Neural progenitor cell (in vitro differentiated cells): ENCODE measurements around the gene MAS1.

Source experiments
- CTCF ChIP-seq: fragments of 200-600 bp; sonication (generic); IDR thresholded peaks from 2 replicates; pipeline ENCODE4 v1.5.1; 2017; ENCODE audit warnings: antibody characterized with exemption, mild to moderate bottlenecking
- EZH2 ChIP-seq: fragments of 200-600 bp; sonication (generic); IDR thresholded peaks from 2 replicates; pipeline ENCODE4 v1.6.1; 2017; ENCODE audit warnings: antibody characterized with exemption, mild to moderate bottlenecking, moderate library complexity

GRCh38 chr6:159915397-159915796, 24.6 kb downstream of the MAS1 start:
- TF ChIP-seq CTCF (no peak), EZH2 (no peak)
